ENCODE measurements around the gene RTN4RL1.

The RTN4RL1 gene

DNA sequence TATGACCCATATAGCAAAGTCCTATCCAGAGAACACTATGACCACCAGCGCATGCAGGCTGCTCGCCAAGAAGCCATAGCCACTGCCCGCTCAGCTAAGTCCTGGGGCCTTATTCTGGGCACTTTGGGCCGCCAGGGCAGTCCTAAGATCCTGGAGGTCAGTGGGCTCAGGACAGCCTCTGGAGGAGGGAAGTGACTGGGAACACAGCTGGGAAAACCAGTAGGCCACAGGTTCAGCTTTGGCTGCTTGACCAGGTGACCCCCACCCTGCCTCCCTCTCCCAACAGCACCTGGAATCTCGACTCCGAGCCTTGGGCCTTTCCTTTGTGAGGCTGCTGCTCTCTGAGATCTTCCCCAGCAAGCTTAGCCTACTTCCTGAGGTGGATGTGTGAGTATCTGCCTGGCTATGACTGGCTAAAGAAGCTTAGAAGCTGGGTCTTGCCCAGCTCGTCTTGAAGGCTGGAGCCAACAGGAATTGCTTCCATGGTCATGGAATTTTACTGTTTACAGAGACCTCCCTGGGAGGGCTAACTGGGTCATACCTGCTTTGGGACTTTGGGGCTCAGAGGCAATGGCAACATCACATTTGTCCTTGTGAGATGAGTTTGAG lies 15.2 kb upstream of the RTN4RL1 start:
- Histone ChIP-seq H3K27me3 (ENCODE audit: insufficient read depth, low read length, poor library complexity) (no peaks in the 10 kb centered on the region), H3K4me1 (ENCODE audit: control insufficient read depth, low read depth, low read length) (no peaks in the 10 kb centered on the region), H3K36me3 (ENCODE audit: control insufficient read depth, insufficient read depth, low read length) (no peaks in the 10 kb centered on the region), H3K79me1 (ENCODE audit: low read length) (peaks cover 2% of the 10 kb centered on the region), H2BK15ac (replicated peaks; ENCODE audit: low read depth) (no peak overlapping the region), H2BK5ac (ENCODE audit: low read length) (no peak overlapping the region), H3K18ac (ENCODE audit: low read length) (no peak overlapping the region), H3K4me3 (ENCODE audit: low read length) (no peak overlapping the region), H2AK5ac (ENCODE audit: low read length) (no peak overlapping the region), H3K56ac (ENCODE audit: low read length) (no peak overlapping the region), H2BK120ac (ENCODE audit: low read depth, low read length) (no peak overlapping the region), H3K4me2 (ENCODE audit: low read length) (no peak overlapping the region), H3K4ac (ENCODE audit: low read depth, low read length) (no peak overlapping the region), H3K9ac (ENCODE audit: low read length) (no peak overlapping the region), H3K23ac (ENCODE audit: low read length) (no peak overlapping the region), H3K27ac (ENCODE audit: low read depth, low read length) (no peak overlapping the region), H4K8ac (ENCODE audit: low read depth, low read length) (no peak overlapping the region), H3K79me2 (ENCODE audit: control insufficient read depth, insufficient read depth, low read length) (no peaks in the 10 kb centered on the region), H4K5ac (ENCODE audit: low read length) (no peak overlapping the region)
- DNase-seq: no peak
- WGBS (ENCODE audit: extremely low coverage, insufficient coverage, low lambda C conversion rate): no CpG with 5 or more reads among the region's 7 CpGs

DNA sequence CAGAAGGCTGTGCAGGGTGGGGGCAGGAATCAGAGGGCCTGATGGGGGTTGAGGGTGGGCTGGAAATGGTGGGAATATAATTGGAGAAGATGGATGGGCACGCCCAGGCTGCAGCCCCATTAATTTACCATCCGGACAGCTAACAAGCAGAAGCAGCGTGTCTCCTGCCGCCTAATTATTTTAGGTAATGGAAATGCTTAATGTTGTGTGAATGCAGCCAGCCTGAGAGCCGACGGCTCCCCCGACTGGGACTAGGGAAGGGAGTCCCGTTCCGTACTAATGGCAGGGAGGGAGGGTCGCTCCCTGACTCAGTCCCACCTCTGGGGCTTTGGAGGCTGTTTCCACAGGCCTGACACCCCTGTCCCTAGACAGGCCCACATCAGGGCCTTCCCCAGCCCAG lies 12.0 kb upstream of the RTN4RL1 start:
- no peak overlapping the region for H3K4me2 ChIP-seq (ENCODE audit: low read length)
- H3K27ac ChIP-seq (ENCODE audit: low read depth, low read length): no peak overlapping the region
- WGBS (ENCODE audit: extremely low coverage, insufficient coverage, low lambda C conversion rate): no CpG with 5 or more reads among the region's 10 CpGs

DNA sequence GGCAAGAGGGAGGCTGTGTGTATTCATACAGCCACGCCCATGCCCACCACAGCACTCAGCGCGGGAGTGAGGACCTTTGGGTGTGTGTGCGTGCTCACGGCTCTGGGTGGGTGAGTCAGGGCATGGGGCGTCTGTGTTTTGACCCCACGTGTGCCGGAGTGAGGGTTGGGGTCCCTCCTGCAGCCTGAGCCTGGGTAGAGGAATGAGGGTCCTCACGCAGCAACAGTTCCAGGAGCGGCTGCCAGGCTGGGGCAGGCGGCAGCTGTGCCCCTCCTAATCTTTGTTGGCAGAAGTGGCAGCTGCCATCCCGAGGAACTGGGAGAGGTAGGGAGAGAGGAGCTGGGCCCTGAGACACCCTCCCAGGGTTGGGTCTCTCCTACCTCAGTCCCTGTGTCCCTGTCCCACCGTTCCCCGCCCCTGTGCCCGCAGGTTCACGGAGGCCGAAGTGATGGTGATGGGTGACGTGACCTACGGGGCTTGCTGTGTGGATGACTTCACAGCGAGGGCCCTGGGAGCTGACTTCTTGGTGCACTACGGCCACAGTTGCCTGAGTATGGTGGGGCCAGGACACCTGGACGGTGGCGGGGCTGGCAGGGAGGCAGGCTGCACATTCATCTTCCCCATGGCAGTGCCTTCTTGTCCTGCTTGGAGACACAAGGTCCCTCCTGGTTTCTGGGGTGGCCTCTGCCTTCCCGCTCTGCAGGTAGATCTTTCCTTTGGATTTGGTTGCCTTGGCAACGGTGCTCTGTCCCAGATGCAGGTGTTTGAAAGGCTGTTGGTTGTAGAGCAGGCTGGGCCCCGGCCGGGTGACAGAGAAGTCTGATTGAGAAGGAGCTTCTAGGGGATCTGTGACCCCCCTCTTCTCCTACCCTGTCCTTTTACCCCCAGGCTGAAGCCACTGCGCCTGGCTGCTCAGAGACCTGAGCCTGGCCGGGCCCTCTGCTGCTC lies 10.7 kb upstream of the RTN4RL1 start:
- Histone ChIP-seq H3K4me2 (ENCODE audit: low read length) (no peak overlapping the region), H2BK15ac (replicated peaks; ENCODE audit: low read depth) (no peak overlapping the region), H3K4me1 (ENCODE audit: control insufficient read depth, low read depth, low read length) (no peaks in the 10 kb centered on the region), H2AK5ac (ENCODE audit: low read length) (no peak overlapping the region), H4K5ac (ENCODE audit: low read length) (no peak overlapping the region), H3K36me3 (ENCODE audit: control insufficient read depth, insufficient read depth, low read length) (no peaks in the 10 kb centered on the region), H3K4me3 (ENCODE audit: low read length) (no peak overlapping the region), H4K8ac (ENCODE audit: low read depth, low read length) (no peak overlapping the region), H3K4ac (ENCODE audit: low read depth, low read length) (no peak overlapping the region), H3K27ac (ENCODE audit: low read depth, low read length) (no peak overlapping the region), H2BK5ac (ENCODE audit: low read length) (no peak overlapping the region), H3K56ac (ENCODE audit: low read length) (no peak overlapping the region), H3K23ac (ENCODE audit: low read length) (no peak overlapping the region), H3K18ac (ENCODE audit: low read length) (no peak overlapping the region), H3K9ac (ENCODE audit: low read length) (no peak overlapping the region), H3K79me2 (ENCODE audit: control insufficient read depth, insufficient read depth, low read length) (no peaks in the 10 kb centered on the region), H3K79me1 (ENCODE audit: low read length) (peaks cover 2% of the 10 kb centered on the region), H2BK120ac (ENCODE audit: low read depth, low read length) (no peak overlapping the region), H3K27me3 (ENCODE audit: insufficient read depth, low read length, poor library complexity) (no peaks in the 10 kb centered on the region)
- WGBS (ENCODE audit: extremely low coverage, insufficient coverage, low lambda C conversion rate): no CpG with 5 or more reads among the region's 29 CpGs
- no peak for DNase-seq

More for the DNA sequence above, 12.0 kb upstream of the RTN4RL1 start:
- H3K23ac ChIP-seq (ENCODE audit: low read length): no peak overlapping the region
- no peaks in the 10 kb centered on the region for H3K36me3 ChIP-seq (ENCODE audit: control insufficient read depth, insufficient read depth, low read length)
- H2BK120ac ChIP-seq (ENCODE audit: low read depth, low read length): no peak overlapping the region
- no peaks in the 10 kb centered on the region for H3K27me3 ChIP-seq (ENCODE audit: insufficient read depth, low read length, poor library complexity)
- H3K4me1 ChIP-seq (ENCODE audit: control insufficient read depth, low read depth, low read length): no peaks in the 10 kb centered on the region
- no peak overlapping the region for H2AK5ac ChIP-seq (ENCODE audit: low read length)
- no peak overlapping the region for H3K4me3 ChIP-seq (ENCODE audit: low read length)
- no peak for DNase-seq
- H3K79me2 ChIP-seq (ENCODE audit: control insufficient read depth, insufficient read depth, low read length): no peaks in the 10 kb centered on the region
- no peak overlapping the region for H2BK5ac ChIP-seq (ENCODE audit: low read length)
- no peak overlapping the region for H4K5ac ChIP-seq (ENCODE audit: low read length)
- no peak overlapping the region for H3K4ac ChIP-seq (ENCODE audit: low read depth, low read length)
- no peaks in the 10 kb centered on the region for H3K79me1 ChIP-seq (ENCODE audit: low read length)
- H3K56ac ChIP-seq (ENCODE audit: low read length): no peak overlapping the region
- H2BK15ac ChIP-seq (replicated peaks; ENCODE audit: low read depth): no peak overlapping the region
- H3K9ac ChIP-seq (ENCODE audit: low read length): no peak overlapping the region
- H4K8ac ChIP-seq (ENCODE audit: low read depth, low read length): no peak overlapping the region
- no peak overlapping the region for H3K18ac ChIP-seq (ENCODE audit: low read length)

DNA sequence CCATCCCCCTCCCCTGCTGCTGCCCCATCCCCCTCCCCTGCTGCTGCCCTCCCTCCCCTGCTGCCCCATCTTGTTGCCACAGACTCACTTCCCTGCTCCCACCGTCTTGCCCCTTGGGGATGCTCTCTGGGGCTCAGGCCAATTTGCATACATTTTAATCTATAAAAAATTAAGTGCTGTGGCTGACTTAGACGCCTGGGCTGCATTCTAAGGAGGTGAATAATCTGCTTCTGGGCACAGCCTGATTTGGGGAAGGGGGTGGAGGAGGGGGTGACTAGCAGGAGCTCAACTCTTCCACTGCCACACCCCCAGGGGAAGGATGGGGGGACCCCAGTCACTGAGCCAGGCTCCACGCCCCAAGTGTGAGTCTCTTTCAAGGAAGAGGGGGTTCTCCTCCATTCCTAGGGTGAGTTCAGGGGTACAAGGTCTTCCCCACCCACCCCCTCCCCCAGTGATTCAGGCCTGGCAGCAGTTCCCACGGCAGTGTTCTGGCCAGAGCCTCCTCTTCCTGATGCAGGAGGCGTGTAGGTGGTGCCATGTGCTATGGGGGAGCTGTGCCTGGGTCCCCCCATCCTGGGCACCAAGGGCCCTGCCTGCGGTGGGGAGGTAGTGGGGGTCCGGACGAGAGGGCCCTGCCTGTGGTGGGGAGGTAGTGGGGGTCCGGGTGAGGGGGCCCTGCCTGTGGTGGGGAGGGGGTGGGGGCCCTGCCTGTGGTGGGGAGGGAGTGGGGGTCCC lies 9.8 kb upstream of the RTN4RL1 start:
- Histone ChIP-seq H3K79me1 (ENCODE audit: low read length) (peaks cover 2% of the 10 kb centered on the region), H2BK15ac (replicated peaks; ENCODE audit: low read depth) (no peak overlapping the region), H2BK120ac (ENCODE audit: low read depth, low read length) (no peak overlapping the region), H3K79me2 (ENCODE audit: control insufficient read depth, insufficient read depth, low read length) (no peaks in the 10 kb centered on the region), H3K27ac (ENCODE audit: low read depth, low read length) (no peak overlapping the region), H3K36me3 (ENCODE audit: control insufficient read depth, insufficient read depth, low read length) (no peaks in the 10 kb centered on the region), H3K27me3 (ENCODE audit: insufficient read depth, low read length, poor library complexity) (no peaks in the 10 kb centered on the region), H3K56ac (ENCODE audit: low read length) (no peak overlapping the region), H3K18ac (ENCODE audit: low read length) (no peak overlapping the region), H2AK5ac (ENCODE audit: low read length) (no peak overlapping the region), H3K4me1 (ENCODE audit: control insufficient read depth, low read depth, low read length) (no peaks in the 10 kb centered on the region), H3K4me3 (ENCODE audit: low read length) (no peak overlapping the region), H3K4me2 (ENCODE audit: low read length) (no peak overlapping the region), H3K4ac (ENCODE audit: low read depth, low read length) (no peak overlapping the region), H3K23ac (ENCODE audit: low read length) (no peak overlapping the region), H3K9ac (ENCODE audit: low read length) (no peak overlapping the region), H4K5ac (ENCODE audit: low read length) (no peak overlapping the region), H2BK5ac (ENCODE audit: low read length) (no peak overlapping the region), H4K8ac (ENCODE audit: low read depth, low read length) (no peak overlapping the region)
- peak; percentile 13 for DNase-seq
- WGBS (ENCODE audit: extremely low coverage, insufficient coverage, low lambda C conversion rate): no CpG with 5 or more reads among the region's 9 CpGs

DNA sequence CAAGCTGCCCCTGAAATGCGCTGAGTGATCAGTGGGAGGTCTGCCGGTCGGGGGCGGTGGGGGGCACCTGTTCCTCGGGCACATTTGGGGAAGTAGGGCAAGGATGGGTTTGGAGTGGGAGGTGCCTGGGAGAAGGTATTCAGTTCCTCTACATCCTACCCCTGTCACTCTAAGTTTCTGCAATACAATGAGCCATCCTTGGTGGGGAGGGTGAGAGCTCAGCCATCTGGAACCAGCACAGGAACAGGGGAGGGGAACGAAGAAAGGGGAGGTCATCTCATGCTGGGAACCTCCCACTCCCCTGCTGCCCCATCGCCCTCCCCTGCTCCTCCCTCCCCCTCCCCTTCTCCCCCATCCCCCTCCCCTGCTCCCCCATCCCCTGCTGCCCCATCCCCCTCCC lies 9.0 kb upstream of the RTN4RL1 start:
- Histone ChIP-seq H3K4ac (ENCODE audit: low read depth, low read length) (no peak overlapping the region), H3K56ac (ENCODE audit: low read length) (no peak overlapping the region), H3K36me3 (ENCODE audit: control insufficient read depth, insufficient read depth, low read length) (no peaks in the 10 kb centered on the region), H3K27me3 (ENCODE audit: insufficient read depth, low read length, poor library complexity) (no peaks in the 10 kb centered on the region), H2BK5ac (ENCODE audit: low read length) (no peak overlapping the region), H3K79me1 (ENCODE audit: low read length) (peaks cover 2% of the 10 kb centered on the region), H2AK5ac (ENCODE audit: low read length) (no peak overlapping the region), H4K5ac (ENCODE audit: low read length) (no peak overlapping the region), H4K8ac (ENCODE audit: low read depth, low read length) (no peak overlapping the region), H3K27ac (ENCODE audit: low read depth, low read length) (no peak overlapping the region), H3K23ac (ENCODE audit: low read length) (no peak overlapping the region), H2BK120ac (ENCODE audit: low read depth, low read length) (no peak overlapping the region), H3K4me2 (ENCODE audit: low read length) (no peak overlapping the region), H3K18ac (ENCODE audit: low read length) (no peak overlapping the region), H3K9ac (ENCODE audit: low read length) (no peak overlapping the region), H3K4me1 (ENCODE audit: control insufficient read depth, low read depth, low read length) (no peaks in the 10 kb centered on the region), H3K4me3 (ENCODE audit: low read length) (no peak overlapping the region), H3K79me2 (ENCODE audit: control insufficient read depth, insufficient read depth, low read length) (no peaks in the 10 kb centered on the region), H2BK15ac (replicated peaks; ENCODE audit: low read depth) (no peak overlapping the region)
- peak; percentile 37 for DNase-seq
- no CpG with 5 or more reads among the region's 7 CpGs for WGBS (ENCODE audit: extremely low coverage, insufficient coverage, low lambda C conversion rate)

Data from mesendoderm (in vitro differentiated cells).